ENCODE measurements around the gene DNAJB13.
"Not testable (repeated sequence)": the region's sequence is repeated elsewhere in the genome, so short reads cannot be mapped to it uniquely, and the experiment has no call there.

Gene DNAJB13

GRCh38 chr11:73978576-73979086 lies 27.8 kb downstream of the DNAJB13 start:
- FAIRE-seq, result no peak

- no peak for FAIRE-seq
These were observed 29.5 kb downstream of the DNAJB13 start for GRCh38 chr11:73980001-73980961.

- no peak for FAIRE-seq
These were observed 30.4 kb downstream of the DNAJB13 start for GRCh38 chr11:73981051-73981805.

- no peak for FAIRE-seq
These were observed 31.8 kb downstream of the DNAJB13 start, which contains the start of gene UCP2 for GRCh38 chr11:73982595-73982989. Gene UCP2 (minus strand): TSS chr11:73982843. CDS start chr11:73978378, 4,465 bp downstream.

- no peak for FAIRE-seq
These were observed 32.3 kb downstream of the DNAJB13 start for GRCh38 chr11:73982990-73983740.

- FAIRE-seq, result no peak
These were observed 33.1 kb downstream of the DNAJB13 start for GRCh38 chr11:73983741-73984538.

GRCh38 chr11:73985661-73986060 lies 34.8 kb downstream of the DNAJB13 start:
- not testable (repeated sequence) for FAIRE-seq

- FAIRE-seq, result no peak
These were observed 37.4 kb downstream of the DNAJB13 start for GRCh38 chr11:73988227-73988626.

- no peak for FAIRE-seq
These were observed 38.3 kb downstream of the DNAJB13 start for GRCh38 chr11:73989156-73989555.

GRCh38 chr11:73990730-73991129 lies 39.9 kb downstream of the DNAJB13 start:
- FAIRE-seq, result no peak

GRCh38 chr11:73991471-73992006 lies 40.7 kb downstream of the DNAJB13 start:
- no peak for FAIRE-seq

GRCh38 chr11:73995247-73995646 lies 44.4 kb downstream of the DNAJB13 start:
- no peak for FAIRE-seq

GRCh38 chr11:73995731-73996130 lies 44.9 kb downstream of the DNAJB13 start:
- no peak for FAIRE-seq

- no peak for FAIRE-seq
These were observed 45.4 kb downstream of the DNAJB13 start for GRCh38 chr11:73996161-73996747.

GRCh38 chr11:73997120-73997770 lies 46.4 kb downstream of the DNAJB13 start:
- no peak for FAIRE-seq

- no peak for FAIRE-seq
These were observed 48.2 kb downstream of the DNAJB13 start for GRCh38 chr11:73998846-73999575.

GRCh38 chr11:73999581-74000306 lies 48.9 kb downstream of the DNAJB13 start:
- no peak for FAIRE-seq

- no peak for FAIRE-seq
These were observed 49.7 kb downstream of the DNAJB13 start for GRCh38 chr11:74000307-74001133.
